ENCODE measurements around the gene ST6GALNAC1. TPM values are rescaled to one million over a fixed set of nuclear protein-coding genes. Genes with fewer than 3 reads are reported as not detected.

ST6GALNAC1 gene
- total and polyA plus RNA-seq, 4 donors: 0.16 to 2.1 (median 0.21) TPM; not detected in 1

DNA sequence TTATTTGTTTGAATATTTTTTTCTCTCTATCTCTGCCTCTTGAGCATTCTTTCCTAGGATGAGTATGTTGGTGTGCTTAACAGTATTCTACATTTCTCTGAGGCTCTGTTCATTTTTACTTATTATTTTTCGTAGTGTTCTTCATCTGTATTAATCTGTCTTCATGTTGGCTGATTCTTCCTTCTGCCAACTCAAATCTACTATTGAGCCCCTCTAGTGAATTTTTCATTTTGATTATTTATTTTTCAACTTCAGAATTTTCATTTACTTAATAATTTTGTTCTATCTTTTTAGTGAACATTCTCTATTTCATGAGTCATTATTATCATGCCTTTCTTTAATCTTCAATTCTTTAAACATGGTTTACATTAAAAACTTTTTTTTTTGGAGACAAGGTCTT is 3.2 kb upstream of the ST6GALNAC1 start:
- H3K4me1 ChIP-seq (ENCODE audit: control insufficient read depth in 4 of 4, insufficient read depth in 4 of 4, low read length in 3 of 4): no peaks in the 10 kb centered on the region
- no peak for DNase-seq (ENCODE audit: low spot score)
- no peak overlapping the region for H3K4me3 ChIP-seq (ENCODE audit: low read depth in 1 of 3, low read length in 3 of 3)
- TF ChIP-seq TAF1 (conservative IDR thresholded peaks at IDR 0.05) (no peak), RXRA (IDR thresholded peaks at IDR 0.05) (no peak), GABPA (IDR thresholded peaks at IDR 0.05 in 1 of 2, conservative IDR thresholded peaks at IDR 0.05 in 1 of 2) (no peak), HNF4A (conservative IDR thresholded peaks at IDR 0.05) (no peak), YY1 (IDR thresholded peaks at IDR 0.05) (no peak), FOXA1 (IDR thresholded peaks at IDR 0.05) (no peak), HNF4G (IDR thresholded peaks at IDR 0.05) (no peak), FOXA2 (IDR thresholded peaks at IDR 0.05) (no peak), SP1 (IDR thresholded peaks at IDR 0.05) (no peak), EGR1 (IDR thresholded peaks at IDR 0.05; ENCODE audit: low read depth in 2 of 2) (no peak), RAD21 (IDR thresholded peaks at IDR 0.05) (no peak), NR2F2 (IDR thresholded peaks at IDR 0.05) (no peak)
- TF ChIP-seq, protein P1, sequence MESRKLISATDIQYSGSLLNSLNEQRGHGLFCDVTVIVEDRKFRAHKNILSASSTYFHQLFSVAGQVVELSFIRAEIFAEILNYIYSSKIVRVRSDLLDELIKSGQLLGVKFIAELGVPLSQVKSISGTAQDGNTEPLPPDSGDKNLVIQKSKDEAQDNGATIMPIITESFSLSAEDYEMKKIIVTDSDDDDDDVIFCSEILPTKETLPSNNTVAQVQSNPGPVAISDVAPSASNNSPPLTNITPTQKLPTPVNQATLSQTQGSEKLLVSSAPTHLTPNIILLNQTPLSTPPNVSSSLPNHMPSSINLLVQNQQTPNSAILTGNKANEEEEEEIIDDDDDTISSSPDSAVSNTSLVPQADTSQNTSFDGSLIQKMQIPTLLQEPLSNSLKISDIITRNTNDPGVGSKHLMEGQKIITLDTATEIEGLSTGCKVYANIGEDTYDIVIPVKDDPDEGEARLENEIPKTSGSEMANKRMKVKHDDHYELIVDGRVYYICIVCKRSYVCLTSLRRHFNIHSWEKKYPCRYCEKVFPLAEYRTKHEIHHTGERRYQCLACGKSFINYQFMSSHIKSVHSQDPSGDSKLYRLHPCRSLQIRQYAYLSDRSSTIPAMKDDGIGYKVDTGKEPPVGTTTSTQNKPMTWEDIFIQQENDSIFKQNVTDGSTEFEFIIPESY (IDR thresholded peaks at IDR 0.05): no peak
- TF ChIP-seq, protein P2, sequence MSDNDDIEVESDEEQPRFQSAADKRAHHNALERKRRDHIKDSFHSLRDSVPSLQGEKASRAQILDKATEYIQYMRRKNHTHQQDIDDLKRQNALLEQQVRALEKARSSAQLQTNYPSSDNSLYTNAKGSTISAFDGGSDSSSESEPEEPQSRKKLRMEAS (IDR thresholded peaks at IDR 0.05): no peak
- TF ChIP-seq, protein P3, sequence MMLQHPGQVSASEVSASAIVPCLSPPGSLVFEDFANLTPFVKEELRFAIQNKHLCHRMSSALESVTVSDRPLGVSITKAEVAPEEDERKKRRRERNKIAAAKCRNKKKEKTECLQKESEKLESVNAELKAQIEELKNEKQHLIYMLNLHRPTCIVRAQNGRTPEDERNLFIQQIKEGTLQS (IDR thresholded peaks at IDR 0.05): no peak
- TF ChIP-seq, protein P4, sequence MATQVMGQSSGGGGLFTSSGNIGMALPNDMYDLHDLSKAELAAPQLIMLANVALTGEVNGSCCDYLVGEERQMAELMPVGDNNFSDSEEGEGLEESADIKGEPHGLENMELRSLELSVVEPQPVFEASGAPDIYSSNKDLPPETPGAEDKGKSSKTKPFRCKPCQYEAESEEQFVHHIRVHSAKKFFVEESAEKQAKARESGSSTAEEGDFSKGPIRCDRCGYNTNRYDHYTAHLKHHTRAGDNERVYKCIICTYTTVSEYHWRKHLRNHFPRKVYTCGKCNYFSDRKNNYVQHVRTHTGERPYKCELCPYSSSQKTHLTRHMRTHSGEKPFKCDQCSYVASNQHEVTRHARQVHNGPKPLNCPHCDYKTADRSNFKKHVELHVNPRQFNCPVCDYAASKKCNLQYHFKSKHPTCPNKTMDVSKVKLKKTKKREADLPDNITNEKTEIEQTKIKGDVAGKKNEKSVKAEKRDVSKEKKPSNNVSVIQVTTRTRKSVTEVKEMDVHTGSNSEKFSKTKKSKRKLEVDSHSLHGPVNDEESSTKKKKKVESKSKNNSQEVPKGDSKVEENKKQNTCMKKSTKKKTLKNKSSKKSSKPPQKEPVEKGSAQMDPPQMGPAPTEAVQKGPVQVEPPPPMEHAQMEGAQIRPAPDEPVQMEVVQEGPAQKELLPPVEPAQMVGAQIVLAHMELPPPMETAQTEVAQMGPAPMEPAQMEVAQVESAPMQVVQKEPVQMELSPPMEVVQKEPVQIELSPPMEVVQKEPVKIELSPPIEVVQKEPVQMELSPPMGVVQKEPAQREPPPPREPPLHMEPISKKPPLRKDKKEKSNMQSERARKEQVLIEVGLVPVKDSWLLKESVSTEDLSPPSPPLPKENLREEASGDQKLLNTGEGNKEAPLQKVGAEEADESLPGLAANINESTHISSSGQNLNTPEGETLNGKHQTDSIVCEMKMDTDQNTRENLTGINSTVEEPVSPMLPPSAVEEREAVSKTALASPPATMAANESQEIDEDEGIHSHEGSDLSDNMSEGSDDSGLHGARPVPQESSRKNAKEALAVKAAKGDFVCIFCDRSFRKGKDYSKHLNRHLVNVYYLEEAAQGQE (IDR thresholded peaks at IDR 0.05): no peak
- H3K36me3 ChIP-seq (ENCODE audit: control insufficient read depth in 4 of 4, insufficient read depth in 3 of 4, low read depth in 1 of 4, low read length in 3 of 4): no peaks in the 10 kb centered on the region
- H3K9ac ChIP-seq (ENCODE audit: low read depth in 1 of 2, low read length in 2 of 2): no peak overlapping the region
- WGBS: 87% methylated on average over 1 of the region's 1 CpG
- H3K27me3 ChIP-seq (ENCODE audit: control insufficient read depth in 4 of 4, insufficient read depth in 4 of 4, low read length in 3 of 4): no peaks in the 10 kb centered on the region
- H3K9me3 ChIP-seq (ENCODE audit: control insufficient read depth in 4 of 4, low read length in 3 of 4): no peaks in the 10 kb centered on the region
- no peak overlapping the region for H3K27ac ChIP-seq (ENCODE audit: low read depth in 1 of 2, low read length in 2 of 2)

DNA sequence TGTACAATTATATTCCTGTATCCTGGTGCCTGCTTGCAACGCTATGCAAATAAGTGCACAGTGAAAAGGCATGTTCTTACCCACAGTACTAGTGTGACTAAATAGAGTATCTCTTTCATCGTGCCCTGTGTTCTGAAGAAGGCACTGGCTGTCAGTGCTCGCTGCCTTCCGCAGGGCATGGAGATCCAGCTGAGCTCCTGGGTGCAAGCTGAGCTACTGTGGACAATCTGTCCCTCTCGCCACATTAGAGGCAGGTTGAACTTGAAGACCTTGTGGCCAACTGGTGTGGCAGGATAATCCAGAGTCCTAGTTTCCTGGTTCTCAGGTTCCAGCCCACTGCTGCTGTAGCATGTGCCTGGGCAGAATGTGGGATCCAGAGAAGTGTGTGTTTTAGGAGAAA is 1.9 kb upstream of the ST6GALNAC1 start:
- Histone ChIP-seq H3K9me3 (ENCODE audit: control insufficient read depth in 4 of 4, low read length in 3 of 4) (no peaks in the 10 kb centered on the region), H3K27me3 (ENCODE audit: control insufficient read depth in 4 of 4, insufficient read depth in 4 of 4, low read length in 3 of 4) (no peaks in the 10 kb centered on the region), H3K4me3 (ENCODE audit: low read depth in 1 of 3, low read length in 3 of 3) (no peak overlapping the region), H3K27ac (ENCODE audit: low read depth in 1 of 2, low read length in 2 of 2) (no peak overlapping the region), H3K4me1 (ENCODE audit: control insufficient read depth in 4 of 4, insufficient read depth in 4 of 4, low read length in 3 of 4) (no peaks in the 10 kb centered on the region), H3K36me3 (ENCODE audit: control insufficient read depth in 4 of 4, insufficient read depth in 3 of 4, low read depth in 1 of 4, low read length in 3 of 4) (no peaks in the 10 kb centered on the region), H3K9ac (ENCODE audit: low read depth in 1 of 2, low read length in 2 of 2) (no peak overlapping the region)
- 69% methylated on average over 5 of the region's 5 CpGs for WGBS
- DNase-seq (ENCODE audit: low spot score): no peak
- TF ChIP-seq HNF4A (conservative IDR thresholded peaks at IDR 0.05): no peak
- no peak for TF ChIP-seq FOXA2 (IDR thresholded peaks at IDR 0.05)
- no peak for TF ChIP-seq RXRA (IDR thresholded peaks at IDR 0.05)
- TF ChIP-seq JUND (IDR thresholded peaks at IDR 0.05): no peak
- TF ChIP-seq EGR1 (IDR thresholded peaks at IDR 0.05; ENCODE audit: low read depth in 2 of 2): no peak
- TF ChIP-seq FOXA1 (IDR thresholded peaks at IDR 0.05): no peak
- no peak for TF ChIP-seq YY1 (IDR thresholded peaks at IDR 0.05)
- TF ChIP-seq, protein P2 (IDR thresholded peaks at IDR 0.05): no peak
- no peak for TF ChIP-seq GABPA (IDR thresholded peaks at IDR 0.05 in 1 of 2, conservative IDR thresholded peaks at IDR 0.05 in 1 of 2)
- TF ChIP-seq, protein P3 (IDR thresholded peaks at IDR 0.05): no peak
- TF ChIP-seq SP1 (IDR thresholded peaks at IDR 0.05): no peak
- TF ChIP-seq, protein P4 (IDR thresholded peaks at IDR 0.05): no peak
